ENCODE measurements around the gene PUM2. TPM values are rescaled to one million over a fixed set of nuclear protein-coding genes. Genes with fewer than 3 reads are reported as not detected.

Gene PUM2
- total and polyA plus RNA-seq, 2 of the 13 experiments (the other 11 are each of a cell fraction or from before 2014, with no cell fraction given), result 69.6 to 69.8 TPM

DNA sequence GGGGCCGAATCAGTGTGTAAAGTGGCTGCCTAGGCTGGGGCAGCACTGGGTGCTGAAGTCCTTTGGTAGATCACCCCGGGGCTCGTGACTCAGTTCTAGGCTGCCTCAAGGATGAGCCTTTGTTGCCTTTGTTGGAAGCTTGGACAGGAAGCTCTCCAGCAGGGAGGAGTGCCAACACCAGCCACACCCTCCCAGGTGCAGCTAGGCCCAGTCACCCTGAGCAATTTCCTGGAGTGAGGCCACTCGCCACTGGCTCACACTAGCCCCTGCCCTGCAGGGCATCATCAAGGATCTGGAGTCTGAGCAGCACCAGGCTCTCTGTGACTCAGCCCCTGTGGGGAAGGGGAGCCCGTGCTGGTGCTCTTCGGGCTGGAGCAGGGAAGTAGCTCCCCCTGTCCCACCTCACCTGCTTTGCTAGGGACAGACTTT is 119.0 kb downstream of the PUM2 start (continued):
- TF ChIP-seq, protein P1, sequence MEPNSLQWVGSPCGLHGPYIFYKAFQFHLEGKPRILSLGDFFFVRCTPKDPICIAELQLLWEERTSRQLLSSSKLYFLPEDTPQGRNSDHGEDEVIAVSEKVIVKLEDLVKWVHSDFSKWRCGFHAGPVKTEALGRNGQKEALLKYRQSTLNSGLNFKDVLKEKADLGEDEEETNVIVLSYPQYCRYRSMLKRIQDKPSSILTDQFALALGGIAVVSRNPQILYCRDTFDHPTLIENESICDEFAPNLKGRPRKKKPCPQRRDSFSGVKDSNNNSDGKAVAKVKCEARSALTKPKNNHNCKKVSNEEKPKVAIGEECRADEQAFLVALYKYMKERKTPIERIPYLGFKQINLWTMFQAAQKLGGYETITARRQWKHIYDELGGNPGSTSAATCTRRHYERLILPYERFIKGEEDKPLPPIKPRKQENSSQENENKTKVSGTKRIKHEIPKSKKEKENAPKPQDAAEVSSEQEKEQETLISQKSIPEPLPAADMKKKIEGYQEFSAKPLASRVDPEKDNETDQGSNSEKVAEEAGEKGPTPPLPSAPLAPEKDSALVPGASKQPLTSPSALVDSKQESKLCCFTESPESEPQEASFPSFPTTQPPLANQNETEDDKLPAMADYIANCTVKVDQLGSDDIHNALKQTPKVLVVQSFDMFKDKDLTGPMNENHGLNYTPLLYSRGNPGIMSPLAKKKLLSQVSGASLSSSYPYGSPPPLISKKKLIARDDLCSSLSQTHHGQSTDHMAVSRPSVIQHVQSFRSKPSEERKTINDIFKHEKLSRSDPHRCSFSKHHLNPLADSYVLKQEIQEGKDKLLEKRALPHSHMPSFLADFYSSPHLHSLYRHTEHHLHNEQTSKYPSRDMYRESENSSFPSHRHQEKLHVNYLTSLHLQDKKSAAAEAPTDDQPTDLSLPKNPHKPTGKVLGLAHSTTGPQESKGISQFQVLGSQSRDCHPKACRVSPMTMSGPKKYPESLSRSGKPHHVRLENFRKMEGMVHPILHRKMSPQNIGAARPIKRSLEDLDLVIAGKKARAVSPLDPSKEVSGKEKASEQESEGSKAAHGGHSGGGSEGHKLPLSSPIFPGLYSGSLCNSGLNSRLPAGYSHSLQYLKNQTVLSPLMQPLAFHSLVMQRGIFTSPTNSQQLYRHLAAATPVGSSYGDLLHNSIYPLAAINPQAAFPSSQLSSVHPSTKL (CRISPR knock-in tag; IDR thresholded peaks at IDR 0.05), result no peak
- TF ChIP-seq BRD4 (CRISPR knock-in tag; IDR thresholded peaks at IDR 0.05), result 0 out of 2 replicates have a peak, but pooled peaks have one; percentile 8
- TF ChIP-seq PTBP1 (IDR thresholded peaks at IDR 0.05; ENCODE audit: low read depth, low read length, poor library complexity, severe bottlenecking), result no peak
- TF ChIP-seq, protein P2, sequence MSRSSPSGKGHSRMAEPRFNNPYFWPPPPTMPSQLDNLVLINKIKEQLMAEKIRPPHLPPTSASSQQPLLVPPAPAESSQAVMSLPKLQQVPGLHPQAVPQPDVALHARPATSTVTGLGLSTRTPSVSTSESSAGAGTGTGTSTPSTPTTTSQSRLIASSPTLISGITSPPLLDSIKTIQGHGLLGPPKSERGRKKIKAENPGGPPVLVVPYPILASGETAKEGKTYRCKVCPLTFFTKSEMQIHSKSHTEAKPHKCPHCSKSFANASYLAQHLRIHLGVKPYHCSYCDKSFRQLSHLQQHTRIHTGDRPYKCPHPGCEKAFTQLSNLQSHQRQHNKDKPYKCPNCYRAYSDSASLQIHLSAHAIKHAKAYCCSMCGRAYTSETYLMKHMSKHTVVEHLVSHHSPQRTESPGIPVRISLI (CRISPR knock-in tag; IDR thresholded peaks at IDR 0.05; ENCODE audit: borderline replicate concordance), result peak; percentile 87
- no peak for TF ChIP-seq ZNF7 (CRISPR knock-in tag; IDR thresholded peaks at IDR 0.05)
- no peak for TF ChIP-seq PAF1 (CRISPR knock-in tag; IDR thresholded peaks at IDR 0.05)
- no peak for TF ChIP-seq NR2F1 (CRISPR knock-in tag; IDR thresholded peaks at IDR 0.05)
- TF ChIP-seq EHMT2 (IDR thresholded peaks at IDR 0.05; ENCODE audit: borderline replicate concordance, low read depth, low read length), result no peak
- TF ChIP-seq, protein P3, sequence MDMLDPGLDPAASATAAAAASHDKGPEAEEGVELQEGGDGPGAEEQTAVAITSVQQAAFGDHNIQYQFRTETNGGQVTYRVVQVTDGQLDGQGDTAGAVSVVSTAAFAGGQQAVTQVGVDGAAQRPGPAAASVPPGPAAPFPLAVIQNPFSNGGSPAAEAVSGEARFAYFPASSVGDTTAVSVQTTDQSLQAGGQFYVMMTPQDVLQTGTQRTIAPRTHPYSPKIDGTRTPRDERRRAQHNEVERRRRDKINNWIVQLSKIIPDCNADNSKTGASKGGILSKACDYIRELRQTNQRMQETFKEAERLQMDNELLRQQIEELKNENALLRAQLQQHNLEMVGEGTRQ (IDR thresholded peaks at IDR 0.05; ENCODE audit: low read depth, low read length), result no peak
- TF ChIP-seq, protein P3 (CRISPR knock-in tag; IDR thresholded peaks at IDR 0.05; ENCODE audit: borderline replicate concordance), result no peak
- no peak for TF ChIP-seq ZIK1 (CRISPR knock-in tag; IDR thresholded peaks at IDR 0.05; ENCODE audit: borderline replicate concordance, low read depth)
- TF ChIP-seq, protein P4, sequence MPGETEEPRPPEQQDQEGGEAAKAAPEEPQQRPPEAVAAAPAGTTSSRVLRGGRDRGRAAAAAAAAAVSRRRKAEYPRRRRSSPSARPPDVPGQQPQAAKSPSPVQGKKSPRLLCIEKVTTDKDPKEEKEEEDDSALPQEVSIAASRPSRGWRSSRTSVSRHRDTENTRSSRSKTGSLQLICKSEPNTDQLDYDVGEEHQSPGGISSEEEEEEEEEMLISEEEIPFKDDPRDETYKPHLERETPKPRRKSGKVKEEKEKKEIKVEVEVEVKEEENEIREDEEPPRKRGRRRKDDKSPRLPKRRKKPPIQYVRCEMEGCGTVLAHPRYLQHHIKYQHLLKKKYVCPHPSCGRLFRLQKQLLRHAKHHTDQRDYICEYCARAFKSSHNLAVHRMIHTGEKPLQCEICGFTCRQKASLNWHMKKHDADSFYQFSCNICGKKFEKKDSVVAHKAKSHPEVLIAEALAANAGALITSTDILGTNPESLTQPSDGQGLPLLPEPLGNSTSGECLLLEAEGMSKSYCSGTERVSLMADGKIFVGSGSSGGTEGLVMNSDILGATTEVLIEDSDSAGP (CRISPR knock-in tag; IDR thresholded peaks at IDR 0.05; ENCODE audit: borderline replicate concordance), result 0 out of 2 replicates have a peak, but pooled peaks have one; percentile 35
- peak; percentile 45; the same call in 1 of the 2 replicates for TF ChIP-seq ZFX (CRISPR knock-in tag; IDR thresholded peaks at IDR 0.05; ENCODE audit: low read depth)
- TF ChIP-seq ZNF572 (CRISPR knock-in tag; IDR thresholded peaks at IDR 0.05), result 0 out of 2 replicates have a peak, but pooled peaks have one; percentile 48
- TF ChIP-seq ZNF263 (CRISPR knock-in tag; IDR thresholded peaks at IDR 0.05), result peak; percentile 58; the same call in 1 of the 2 replicates
- TF ChIP-seq ZNF557 (CRISPR knock-in tag; IDR thresholded peaks at IDR 0.05), result no peak
- TF ChIP-seq, protein P5, sequence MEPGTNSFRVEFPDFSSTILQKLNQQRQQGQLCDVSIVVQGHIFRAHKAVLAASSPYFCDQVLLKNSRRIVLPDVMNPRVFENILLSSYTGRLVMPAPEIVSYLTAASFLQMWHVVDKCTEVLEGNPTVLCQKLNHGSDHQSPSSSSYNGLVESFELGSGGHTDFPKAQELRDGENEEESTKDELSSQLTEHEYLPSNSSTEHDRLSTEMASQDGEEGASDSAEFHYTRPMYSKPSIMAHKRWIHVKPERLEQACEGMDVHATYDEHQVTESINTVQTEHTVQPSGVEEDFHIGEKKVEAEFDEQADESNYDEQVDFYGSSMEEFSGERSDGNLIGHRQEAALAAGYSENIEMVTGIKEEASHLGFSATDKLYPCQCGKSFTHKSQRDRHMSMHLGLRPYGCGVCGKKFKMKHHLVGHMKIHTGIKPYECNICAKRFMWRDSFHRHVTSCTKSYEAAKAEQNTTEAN (CRISPR knock-in tag; conservative IDR thresholded peaks at IDR 0.05), result no peak
- TF ChIP-seq ASH2L (IDR thresholded peaks at IDR 0.05; ENCODE audit: insufficient read length, low read depth, low read length), result no peak
- TF ChIP-seq HOXA3 (CRISPR knock-in tag; IDR thresholded peaks at IDR 0.05), result 0 out of 2 replicates have a peak, but pooled peaks have one; percentile 13
- TF ChIP-seq TAF1 (CRISPR knock-in tag; IDR thresholded peaks at IDR 0.05), result 0 out of 2 replicates have a peak, but pooled peaks have one; percentile 16
